ENCODE measurements around the gene RTN1.

DNA sequence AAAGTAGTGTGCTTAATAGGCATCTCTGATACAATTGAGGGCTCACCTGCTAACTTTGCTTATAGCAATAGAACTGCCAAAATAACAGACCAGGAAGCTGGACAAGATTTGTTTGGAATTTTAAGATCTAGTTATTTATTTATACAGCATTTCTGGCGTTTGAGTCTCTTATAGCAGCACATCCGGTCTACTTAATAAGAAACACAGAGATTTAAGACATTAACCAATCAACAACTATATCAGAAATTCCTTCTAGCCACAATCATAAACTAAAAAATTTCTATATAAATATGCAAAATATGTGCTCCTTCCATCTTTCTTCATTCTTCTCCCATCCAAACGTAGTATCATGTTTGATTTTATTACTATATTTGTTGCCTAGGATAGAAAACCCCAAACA lies 2.6 kb downstream of the RTN1 start:
- TF ChIP-seq SMAD4 (CRISPR knock-in tag; IDR thresholded peaks at IDR 0.05): no peak
- no peak for TF ChIP-seq CTCF (IDR thresholded peaks at IDR 0.05)
- no peak for TF ChIP-seq USF2 (CRISPR knock-in tag; IDR thresholded peaks at IDR 0.05)
- TF ChIP-seq FOXJ3 (CRISPR knock-in tag; IDR thresholded peaks at IDR 0.05; ENCODE audit: borderline replicate concordance): no peak
- TF ChIP-seq CREB1 (CRISPR knock-in tag; IDR thresholded peaks at IDR 0.05): no peak
- TF ChIP-seq, protein P1, sequence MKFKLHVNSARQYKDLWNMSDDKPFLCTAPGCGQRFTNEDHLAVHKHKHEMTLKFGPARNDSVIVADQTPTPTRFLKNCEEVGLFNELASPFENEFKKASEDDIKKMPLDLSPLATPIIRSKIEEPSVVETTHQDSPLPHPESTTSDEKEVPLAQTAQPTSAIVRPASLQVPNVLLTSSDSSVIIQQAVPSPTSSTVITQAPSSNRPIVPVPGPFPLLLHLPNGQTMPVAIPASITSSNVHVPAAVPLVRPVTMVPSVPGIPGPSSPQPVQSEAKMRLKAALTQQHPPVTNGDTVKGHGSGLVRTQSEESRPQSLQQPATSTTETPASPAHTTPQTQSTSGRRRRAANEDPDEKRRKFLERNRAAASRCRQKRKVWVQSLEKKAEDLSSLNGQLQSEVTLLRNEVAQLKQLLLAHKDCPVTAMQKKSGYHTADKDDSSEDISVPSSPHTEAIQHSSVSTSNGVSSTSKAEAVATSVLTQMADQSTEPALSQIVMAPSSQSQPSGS (CRISPR knock-in tag; IDR thresholded peaks at IDR 0.05; ENCODE audit: borderline replicate concordance, low read depth): no peak
- no peak for TF ChIP-seq NFYB (CRISPR knock-in tag; conservative IDR thresholded peaks at IDR 0.05; ENCODE audit: low read depth)
- TF ChIP-seq, protein P2, sequence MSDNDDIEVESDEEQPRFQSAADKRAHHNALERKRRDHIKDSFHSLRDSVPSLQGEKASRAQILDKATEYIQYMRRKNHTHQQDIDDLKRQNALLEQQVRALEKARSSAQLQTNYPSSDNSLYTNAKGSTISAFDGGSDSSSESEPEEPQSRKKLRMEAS (CRISPR knock-in tag; IDR thresholded peaks at IDR 0.05): no peak

Measured in WTC11 (cell line).